Nephron progenitor cell (in vitro differentiated cells): Measurements from ENCODE around the gene SLC5A5.

Source experiments
- DNase-seq: peaks from one replicate; pipeline ENCODE4 v3.0.0; 2021
- H3K27ac Mint-ChIP-seq: 2 replicates; pipeline ENCODE4 v1.8.0; 2021; ENCODE audit warnings: mild to moderate bottlenecking, moderate library complexity, mixed read lengths
- H3K27me3 Mint-ChIP-seq: 2 replicates; pipeline ENCODE4 v1.8.0; 2021; ENCODE audit warnings: mild to moderate bottlenecking, low read depth, mixed read lengths; ENCODE audit not compliant: poor library complexity
- H3K36me3 Mint-ChIP-seq: 2 replicates; pipeline ENCODE4 v1.8.0; 2021; ENCODE audit warnings: low read depth, mixed read lengths
- H3K4me1 Mint-ChIP-seq: 2 replicates; pipeline ENCODE4 v1.8.0; 2021; ENCODE audit warnings: mixed read lengths
- H3K4me3 Mint-ChIP-seq: 2 replicates; pipeline ENCODE4 v1.8.0; 2021; ENCODE audit warnings: mild to moderate bottlenecking, moderate library complexity, mixed read lengths
- H3K9me3 Mint-ChIP-seq: 2 replicates; pipeline ENCODE4 v1.8.0; 2021; ENCODE audit warnings: mild to moderate bottlenecking, moderate library complexity, mixed read lengths
- CTCF ChIP-seq: fragments of 200-600 bp; sonication (generic); IDR thresholded peaks from 2 replicates; pipeline ENCODE4 v1.5.0; 2021; ENCODE audit warnings: antibody characterized with exemption

SLC5A5 gene

DNA sequence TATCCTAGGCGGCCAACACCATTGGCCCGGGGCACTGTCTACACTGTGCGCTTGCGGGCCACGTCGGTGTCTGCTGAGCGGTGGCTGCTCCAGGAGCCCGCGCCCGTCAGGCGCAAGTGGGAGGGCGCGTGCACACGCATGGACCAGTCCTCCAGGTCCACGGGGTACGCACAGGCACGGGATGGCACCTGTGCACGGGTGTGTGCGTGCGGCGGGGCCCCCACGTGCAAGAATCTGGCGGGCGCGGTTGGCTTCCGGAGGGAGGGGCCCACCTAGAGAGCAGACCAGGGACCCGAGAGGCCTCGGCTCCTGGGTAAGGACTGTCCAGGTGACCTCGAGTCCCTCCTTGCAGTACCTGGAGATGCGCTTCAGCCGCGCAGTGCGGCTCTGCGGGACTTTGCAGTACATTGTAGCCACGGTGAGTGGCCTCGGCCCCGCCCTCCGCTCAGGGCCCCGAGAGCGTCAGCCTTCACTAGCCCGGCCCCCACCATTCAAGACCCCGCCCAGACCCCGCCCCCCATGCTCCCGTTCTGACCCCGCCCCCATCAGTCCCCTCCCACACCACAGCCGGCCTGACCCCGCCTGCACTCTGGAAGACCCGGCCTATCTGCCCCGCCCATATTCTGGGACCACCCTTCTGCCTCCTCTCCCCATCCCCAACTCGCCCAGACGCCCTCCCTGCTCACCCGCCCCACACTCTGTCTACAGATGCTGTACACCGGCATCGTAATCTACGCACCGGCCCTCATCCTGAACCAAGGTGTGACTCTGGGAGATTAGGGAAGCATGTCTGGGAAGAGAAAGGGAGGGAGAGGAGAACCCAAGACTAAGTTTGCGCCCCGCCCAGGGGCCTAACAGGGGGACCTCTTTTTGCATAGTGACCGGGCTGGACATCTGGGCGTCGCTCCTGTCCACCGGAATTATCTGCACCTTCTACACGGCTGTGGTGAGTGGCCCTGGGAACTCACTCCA is 2.3 kb downstream of the SLC5A5 start:
- Mint-ChIP-seq H3K4me3 (peak overlapping the region; percentile 58), H3K27me3 (peaks cover 84% of the 10 kb centered on the region), H3K36me3 (no peaks in the 10 kb centered on the region), H3K27ac (no peak overlapping the region), H3K4me1 (peaks cover 5% of the 10 kb centered on the region), H3K9me3 (no peaks in the 10 kb centered on the region)
- peak; percentile 84 for DNase-seq
- TF ChIP-seq CTCF, result no peak

GRCh38 chr19:17874758-17875135 is 3.0 kb downstream of the SLC5A5 start:
- H3K27me3 Mint-ChIP-seq, result peaks cover 81% of the 10 kb centered on the region
- no peaks in the 10 kb centered on the region for H3K9me3 Mint-ChIP-seq
- no peak overlapping the region for H3K4me3 Mint-ChIP-seq
- no peak for DNase-seq
- H3K36me3 Mint-ChIP-seq, result no peaks in the 10 kb centered on the region
- no peak overlapping the region for H3K27ac Mint-ChIP-seq
- H3K4me1 Mint-ChIP-seq, result peaks cover 5% of the 10 kb centered on the region
- TF ChIP-seq CTCF, result no peak

GRCh38 chr19:17877696-17878095 is 6.0 kb downstream of the SLC5A5 start:
- no peak for TF ChIP-seq CTCF
- Mint-ChIP-seq H3K9me3 (no peaks in the 10 kb centered on the region), H3K36me3 (no peaks in the 10 kb centered on the region), H3K4me1 (no peaks in the 10 kb centered on the region), H3K4me3 (no peak overlapping the region), H3K27ac (no peak overlapping the region), H3K27me3 (peaks cover 74% of the 10 kb centered on the region)
- DNase-seq, result no peak

- Mint-ChIP-seq H3K36me3 (no peaks in the 10 kb centered on the region), H3K9me3 (no peaks in the 10 kb centered on the region), H3K27me3 (peaks cover 56% of the 10 kb centered on the region), H3K4me3 (no peak overlapping the region), H3K27ac (no peak overlapping the region), H3K4me1 (no peaks in the 10 kb centered on the region)
- TF ChIP-seq CTCF, result no peak
- no peak for DNase-seq
Measured at GRCh38 chr19:17879466-17879865, 7.7 kb downstream of the SLC5A5 start.

DNA sequence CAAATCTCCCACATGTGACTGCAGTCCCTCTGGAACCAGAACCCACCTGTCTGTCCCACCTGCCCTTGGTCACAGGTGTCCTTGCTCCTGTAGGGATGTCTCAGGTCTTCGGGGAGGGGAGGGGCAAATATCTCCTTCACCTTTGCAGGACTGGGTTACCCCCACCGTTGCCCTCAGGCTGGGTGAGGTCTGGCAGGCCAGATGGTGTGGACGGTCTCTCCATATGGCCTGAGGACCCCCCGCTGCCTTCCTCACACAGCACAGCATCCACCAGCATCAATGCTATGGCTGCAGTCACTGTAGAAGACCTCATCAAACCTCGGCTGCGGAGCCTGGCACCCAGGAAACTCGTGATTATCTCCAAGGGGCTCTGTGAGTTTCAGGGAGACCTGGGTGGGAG is 10.0 kb downstream of the SLC5A5 start:
- Mint-ChIP-seq H3K4me3 (no peak overlapping the region), H3K4me1 (no peaks in the 10 kb centered on the region), H3K36me3 (no peaks in the 10 kb centered on the region), H3K9me3 (no peaks in the 10 kb centered on the region), H3K27ac (no peak overlapping the region), H3K27me3 (peaks cover 42% of the 10 kb centered on the region)
- no peak for TF ChIP-seq CTCF
- no peak for DNase-seq
